RWPE2 (cell line): ENCODE measurements around the gene PANK3.

Experiments used
- ATAC-seq: fragments of 200-7000 bp; cut with Tn5 transposase; 3 replicates; pipeline ENCODE4 v1.9.1; 2021; ENCODE audit warnings: low read depth
- DNase-seq: peaks from one replicate; pipeline ENCODE4 v3.0.0-alpha.2; 2020; ENCODE audit warnings: low spot score
- H3K27ac ChIP-seq: fragments of 450-650 bp; 2 replicates; pipeline ENCODE4 v1.5.1; 2017; ENCODE audit warnings: mild to moderate bottlenecking; ENCODE audit not compliant: poor library complexity, severe bottlenecking
- H3K27me3 ChIP-seq: fragments of 250-450 bp; sonication (Bioruptor Pico); 2 replicates; pipeline ENCODE4 v1.5.1; 2021; ENCODE audit warnings: mild to moderate bottlenecking, moderate library complexity; ENCODE audit not compliant: insufficient read depth, poor library complexity, severe bottlenecking
- H3K36me3 ChIP-seq: fragments of 250-450 bp; sonication (Bioruptor Pico); 2 replicates; pipeline ENCODE4 v1.5.1; 2020; ENCODE audit warnings: low read depth, mild to moderate bottlenecking, moderate library complexity
- H3K4me1 ChIP-seq: fragments of 250-450 bp; sonication (Bioruptor Pico); 2 replicates; pipeline ENCODE4 v1.5.1; 2021; ENCODE audit warnings: mild to moderate bottlenecking, moderate library complexity; ENCODE audit not compliant: insufficient read depth, poor library complexity, severe bottlenecking
- H3K4me3 ChIP-seq: fragments of 250-450 bp; sonication (Bioruptor Pico); 2 replicates; pipeline ENCODE4 v1.5.1; 2021; ENCODE audit warnings: mild to moderate bottlenecking, moderate library complexity; ENCODE audit not compliant: severe bottlenecking
- H3K9me3 ChIP-seq: fragments of 250-450 bp; sonication (Bioruptor Pico); 2 replicates; pipeline ENCODE4 v1.5.1; 2021; ENCODE audit warnings: mild to moderate bottlenecking, moderate library complexity; ENCODE audit not compliant: severe bottlenecking
- TF ChIP-seq, protein P1 (sequence below): fragments of 450-650 bp; IDR thresholded peaks from one replicate; pipeline ENCODE4 v1.5.1; 2017; ENCODE audit warnings: mild to moderate bottlenecking, moderate library complexity; ENCODE audit not compliant: poor library complexity, severe bottlenecking

Gene PANK3

GRCh38 chr5:168608821-168609220 is 29.7 kb upstream of the PANK3 start:
- H3K27me3 ChIP-seq = no peaks in the 10 kb centered on the region
- TF ChIP-seq, protein P1, sequence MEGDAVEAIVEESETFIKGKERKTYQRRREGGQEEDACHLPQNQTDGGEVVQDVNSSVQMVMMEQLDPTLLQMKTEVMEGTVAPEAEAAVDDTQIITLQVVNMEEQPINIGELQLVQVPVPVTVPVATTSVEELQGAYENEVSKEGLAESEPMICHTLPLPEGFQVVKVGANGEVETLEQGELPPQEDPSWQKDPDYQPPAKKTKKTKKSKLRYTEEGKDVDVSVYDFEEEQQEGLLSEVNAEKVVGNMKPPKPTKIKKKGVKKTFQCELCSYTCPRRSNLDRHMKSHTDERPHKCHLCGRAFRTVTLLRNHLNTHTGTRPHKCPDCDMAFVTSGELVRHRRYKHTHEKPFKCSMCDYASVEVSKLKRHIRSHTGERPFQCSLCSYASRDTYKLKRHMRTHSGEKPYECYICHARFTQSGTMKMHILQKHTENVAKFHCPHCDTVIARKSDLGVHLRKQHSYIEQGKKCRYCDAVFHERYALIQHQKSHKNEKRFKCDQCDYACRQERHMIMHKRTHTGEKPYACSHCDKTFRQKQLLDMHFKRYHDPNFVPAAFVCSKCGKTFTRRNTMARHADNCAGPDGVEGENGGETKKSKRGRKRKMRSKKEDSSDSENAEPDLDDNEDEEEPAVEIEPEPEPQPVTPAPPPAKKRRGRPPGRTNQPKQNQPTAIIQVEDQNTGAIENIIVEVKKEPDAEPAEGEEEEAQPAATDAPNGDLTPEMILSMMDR = no peak
- no peaks in the 10 kb centered on the region for H3K36me3 ChIP-seq
- H3K9me3 ChIP-seq = no peaks in the 10 kb centered on the region
- H3K27ac ChIP-seq = no peak overlapping the region
- no peak overlapping the region for H3K4me3 ChIP-seq
- H3K4me1 ChIP-seq = no peaks in the 10 kb centered on the region
- DNase-seq (no peak), ATAC-seq (no peak)

DNA sequence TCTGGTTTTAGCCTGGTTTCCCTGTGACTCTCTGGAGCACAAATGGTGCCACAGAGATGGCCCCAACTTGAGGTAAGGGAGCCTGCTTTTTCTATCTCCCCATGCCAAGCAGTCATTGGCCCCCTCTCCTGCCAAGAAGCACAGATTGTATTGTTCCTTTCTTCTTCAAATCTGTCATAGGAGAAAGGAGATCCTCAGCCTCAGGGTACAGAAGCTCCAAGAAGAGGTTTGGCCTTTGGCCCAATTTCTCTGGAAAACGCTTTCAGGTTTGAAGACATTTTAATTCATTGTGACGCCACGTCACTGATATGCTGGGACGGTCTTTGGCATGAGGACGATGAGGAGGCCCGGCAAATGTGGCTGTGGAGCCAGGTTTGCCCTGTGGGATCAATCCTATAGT is 29.2 kb upstream of the PANK3 start:
- Histone ChIP-seq H3K27ac (no peak overlapping the region), H3K9me3 (no peaks in the 10 kb centered on the region), H3K4me1 (no peaks in the 10 kb centered on the region), H3K4me3 (no peak overlapping the region), H3K27me3 (no peaks in the 10 kb centered on the region), H3K36me3 (no peaks in the 10 kb centered on the region)
- DNase-seq (no peak), ATAC-seq (no peak)
- TF ChIP-seq, protein P1 = no peak

DNA sequence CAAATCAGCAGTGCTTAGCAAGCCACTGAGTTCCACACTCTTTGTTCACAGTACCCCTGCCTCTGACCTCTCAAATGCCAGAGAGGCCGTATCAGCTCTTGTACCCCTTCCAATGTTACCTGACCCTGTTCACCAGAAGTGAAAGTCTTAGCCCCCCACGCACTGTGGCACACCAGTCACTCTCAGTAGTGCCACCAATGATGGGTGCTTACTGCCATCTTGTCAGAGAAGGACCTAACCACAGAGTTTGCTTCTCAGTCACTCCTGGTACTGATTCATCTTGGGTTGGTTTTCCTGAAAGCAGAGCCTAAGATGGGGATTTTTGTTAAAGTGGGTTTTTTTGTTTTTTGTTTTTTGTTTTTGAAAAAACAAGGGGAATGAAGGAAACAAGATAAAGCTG is 28.8 kb upstream of the PANK3 start:
- Histone ChIP-seq H3K9me3 (no peaks in the 10 kb centered on the region), H3K4me3 (no peak overlapping the region), H3K4me1 (no peaks in the 10 kb centered on the region), H3K27me3 (no peaks in the 10 kb centered on the region), H3K27ac (no peak overlapping the region), H3K36me3 (no peaks in the 10 kb centered on the region)
- DNase-seq = no peak
- TF ChIP-seq, protein P1 = no peak
- ATAC-seq = no peak

GRCh38 chr5:168606562-168606961 is 27.4 kb upstream of the PANK3 start:
- ATAC-seq (no peak), DNase-seq (no peak)
- TF ChIP-seq, protein P1 = no peak
- Histone ChIP-seq H3K4me1 (no peaks in the 10 kb centered on the region), H3K27me3 (no peaks in the 10 kb centered on the region), H3K4me3 (no peak overlapping the region), H3K9me3 (no peaks in the 10 kb centered on the region), H3K36me3 (no peaks in the 10 kb centered on the region), H3K27ac (no peak overlapping the region)

GRCh38 chr5:168604436-168604835 is 25.3 kb upstream of the PANK3 start:
- no peaks in the 10 kb centered on the region for H3K36me3 ChIP-seq
- DNase-seq (no peak), ATAC-seq (no peak)
- no peak overlapping the region for H3K4me3 ChIP-seq
- TF ChIP-seq, protein P1 = no peak
- no peaks in the 10 kb centered on the region for H3K9me3 ChIP-seq
- no peaks in the 10 kb centered on the region for H3K27me3 ChIP-seq
- H3K27ac ChIP-seq = no peak overlapping the region
- H3K4me1 ChIP-seq = no peaks in the 10 kb centered on the region
